Measurements from ENCODE around the gene SOBP. TPM values are rescaled to one million over a fixed set of nuclear protein-coding genes. Genes with fewer than 3 reads are reported as not detected.
"Not testable (repeated sequence)": the region's sequence is repeated elsewhere in the genome, so short reads cannot be mapped to it uniquely, and the experiment has no call there.

The SOBP gene
- total RNA-seq, 2 experiments from 2014 or later: 0.23 to 0.49 TPM

DNA sequence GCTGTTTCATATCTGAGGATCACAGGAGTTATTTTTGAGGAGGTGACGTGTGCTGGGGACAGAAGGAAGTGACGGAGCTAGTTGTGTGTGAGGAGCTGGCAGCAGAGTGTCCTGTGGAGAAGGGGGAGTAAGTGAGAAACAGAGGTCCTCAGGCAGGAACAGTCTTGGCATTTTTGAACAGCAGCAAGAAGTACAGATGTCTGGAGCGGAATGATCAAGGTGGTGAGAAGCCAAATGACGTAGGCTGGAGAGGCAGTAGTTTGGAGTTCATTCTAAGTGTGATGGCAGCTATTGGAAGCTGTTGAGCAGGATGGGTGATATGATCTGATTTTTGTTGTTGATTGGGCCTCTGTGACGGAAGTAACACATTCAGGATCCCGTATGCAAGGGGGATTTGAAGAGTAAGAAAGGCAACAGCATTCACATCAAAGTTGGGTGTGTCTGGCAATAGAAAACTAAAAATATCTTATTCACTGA is 52.3 kb downstream of the SOBP start:
- no peak for DNase-seq
- no peak for ATAC-seq
- no peaks in the 10 kb centered on the region for H3K9me3 Mint-ChIP-seq (ENCODE audit: low read depth)
- no peaks in the 10 kb centered on the region for H3K36me3 Mint-ChIP-seq (ENCODE audit: low read depth)
- CTCF ChIA-PET: no interaction called here
- H3K27me3 Mint-ChIP-seq: peaks cover 15% of the 10 kb centered on the region
- no peak overlapping the region for H3K4me3 Mint-ChIP-seq
- intact Hi-C loops (cut with DNase I, micrococcal nuclease): no loop called here
- no peaks in the 10 kb centered on the region for H3K4me1 Mint-ChIP-seq
- POLR2A ChIA-PET: no interaction called here
- H3K27ac Mint-ChIP-seq: no peak overlapping the region

GRCh38 chr6:107543088-107543487 is 53.2 kb downstream of the SOBP start:
- no peaks in the 10 kb centered on the region for H3K9me3 Mint-ChIP-seq (ENCODE audit: low read depth)
- peaks cover 15% of the 10 kb centered on the region for H3K27me3 Mint-ChIP-seq
- no peaks in the 10 kb centered on the region for H3K4me1 Mint-ChIP-seq
- ATAC-seq (no peak), DNase-seq (no peak)
- no peak overlapping the region for H3K27ac Mint-ChIP-seq
- no peaks in the 10 kb centered on the region for H3K36me3 Mint-ChIP-seq (ENCODE audit: low read depth)
- H3K4me3 Mint-ChIP-seq: no peak overlapping the region
- ChIA-PET POLR2A (no interaction called here), CTCF (no interaction called here)
- intact Hi-C loops (cut with DNase I, micrococcal nuclease): no loop called here

- CTCF ChIA-PET: interaction anchor here (0.6 kb wide), 1 partner anchor 37 kb away, joined by 3 read pairs; no protein-coding TSS in a partner anchor
- Mint-ChIP-seq H3K27ac (no peak overlapping the region), H3K4me1 (no peaks in the 10 kb centered on the region), H3K9me3 (ENCODE audit: low read depth) (no peaks in the 10 kb centered on the region), H3K27me3 (peaks cover 15% of the 10 kb centered on the region), H3K4me3 (no peak overlapping the region), H3K36me3 (ENCODE audit: low read depth) (no peaks in the 10 kb centered on the region)
- intact Hi-C loops (cut with DNase I, micrococcal nuclease): no loop called here
- DNase-seq: no peak
- no peak for ATAC-seq
- POLR2A ChIA-PET: no interaction called here
Measured at GRCh38 chr6:107543567-107543966, 53.6 kb downstream of the SOBP start.

- intact Hi-C loops (cut with DNase I, micrococcal nuclease): no loop called here
- no peaks in the 10 kb centered on the region for H3K4me1 Mint-ChIP-seq
- ATAC-seq (no peak), DNase-seq (no peak)
- H3K36me3 Mint-ChIP-seq (ENCODE audit: low read depth): no peaks in the 10 kb centered on the region
- H3K9me3 Mint-ChIP-seq (ENCODE audit: low read depth): no peaks in the 10 kb centered on the region
- H3K27ac Mint-ChIP-seq: no peak overlapping the region
- CTCF ChIA-PET: no interaction called here
- no peak overlapping the region for H3K4me3 Mint-ChIP-seq
- POLR2A ChIA-PET: no interaction called here
- peaks cover 10% of the 10 kb centered on the region for H3K27me3 Mint-ChIP-seq
Measured at GRCh38 chr6:107545763-107546162, 55.8 kb downstream of the SOBP start.

GRCh38 chr6:107546691-107547450 is 57.0 kb downstream of the SOBP start:
- POLR2A ChIA-PET: no interaction called here
- ATAC-seq: no peak
- no peak overlapping the region for H3K4me3 Mint-ChIP-seq

GRCh38 chr6:107547451-107547840 is 57.5 kb downstream of the SOBP start:
- CTCF ChIA-PET: no interaction called here
- ATAC-seq (no peak), DNase-seq (no peak)
- Mint-ChIP-seq H3K4me3 (no peak overlapping the region), H3K4me1 (no peaks in the 10 kb centered on the region), H3K9me3 (ENCODE audit: low read depth) (no peaks in the 10 kb centered on the region), H3K27ac (no peak overlapping the region), H3K36me3 (ENCODE audit: low read depth) (no peaks in the 10 kb centered on the region), H3K27me3 (peaks cover 5% of the 10 kb centered on the region)
- intact Hi-C loops (cut with DNase I, micrococcal nuclease): no loop called here
- POLR2A ChIA-PET: no interaction called here

More at GRCh38 chr6:107546691-107547450, 57.0 kb downstream of the SOBP start:
- Mint-ChIP-seq H3K36me3 (ENCODE audit: low read depth) (no peaks in the 10 kb centered on the region), H3K4me1 (no peaks in the 10 kb centered on the region), H3K27me3 (peaks cover 10% of the 10 kb centered on the region), H3K27ac (no peak overlapping the region), H3K9me3 (ENCODE audit: low read depth) (no peaks in the 10 kb centered on the region)
- intact Hi-C loops (cut with DNase I, micrococcal nuclease): no loop called here
- CTCF ChIA-PET: no interaction called here
- no peak for DNase-seq

- H3K27ac Mint-ChIP-seq: no peak overlapping the region
- H3K36me3 Mint-ChIP-seq (ENCODE audit: low read depth): no peaks in the 10 kb centered on the region
- H3K9me3 Mint-ChIP-seq (ENCODE audit: low read depth): no peaks in the 10 kb centered on the region
- ChIA-PET CTCF (interaction anchor here (1.2 kb wide), 1 partner anchor 35 kb away, joined by 3 read pairs; no protein-coding TSS in a partner anchor), POLR2A (no interaction called here)
- no peaks in the 10 kb centered on the region for H3K27me3 Mint-ChIP-seq
- no peak for DNase-seq
- H3K4me1 Mint-ChIP-seq: no peaks in the 10 kb centered on the region
- intact Hi-C loops (cut with DNase I, micrococcal nuclease): no loop called here
- ATAC-seq: no peak
- H3K4me3 Mint-ChIP-seq: no peak overlapping the region
Measured at GRCh38 chr6:107550241-107550840, 60.4 kb downstream of the SOBP start.

- no peak for DNase-seq
- intact Hi-C loops (cut with DNase I, micrococcal nuclease): no loop called here
- Mint-ChIP-seq H3K4me3 (no peak overlapping the region), H3K27ac (no peak overlapping the region), H3K27me3 (no peaks in the 10 kb centered on the region), H3K9me3 (ENCODE audit: low read depth) (no peaks in the 10 kb centered on the region), H3K36me3 (ENCODE audit: low read depth) (no peaks in the 10 kb centered on the region), H3K4me1 (no peaks in the 10 kb centered on the region)
- CTCF ChIA-PET: no interaction called here
- POLR2A ChIA-PET: no interaction called here
- ATAC-seq: no peak
Measured at GRCh38 chr6:107550906-107551305, 61.0 kb downstream of the SOBP start.

DNA sequence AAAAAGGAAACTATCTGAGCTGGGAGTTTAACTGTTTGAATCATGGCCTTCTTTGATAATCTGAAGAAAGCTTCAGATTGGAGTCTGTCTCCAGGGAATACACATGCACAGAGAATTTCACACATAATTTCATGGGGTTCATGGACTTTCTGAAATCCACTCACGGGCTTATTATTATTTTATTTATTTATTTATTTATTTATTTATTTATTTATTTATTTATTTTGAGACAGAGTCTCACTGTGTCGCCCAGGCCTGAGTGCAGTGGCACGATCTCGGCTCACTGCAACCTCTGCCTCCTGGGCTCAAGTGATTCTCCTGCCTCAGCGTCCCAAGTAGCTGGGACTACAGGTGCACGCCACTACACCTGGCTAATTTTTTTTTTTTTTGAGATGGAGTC is 63.2 kb downstream of the SOBP start:
- H3K4me1 Mint-ChIP-seq; H3K36me3 Mint-ChIP-seq (ENCODE audit: low read depth); H3K27ac Mint-ChIP-seq; H3K9me3 Mint-ChIP-seq (ENCODE audit: low read depth); DNase-seq; H3K4me3 Mint-ChIP-seq; H3K27me3 Mint-ChIP-seq; CTCF ChIA-PET; POLR2A ChIA-PET; ATAC-seq; intact Hi-C loops (cut with DNase I, micrococcal nuclease): not testable (repeated sequence)

GRCh38 chr6:107554326-107554725 is 64.4 kb downstream of the SOBP start:
- Mint-ChIP-seq H3K4me3 (no peak overlapping the region), H3K9me3 (ENCODE audit: low read depth) (no peaks in the 10 kb centered on the region), H3K27me3 (no peaks in the 10 kb centered on the region), H3K36me3 (ENCODE audit: low read depth) (no peaks in the 10 kb centered on the region), H3K27ac (no peak overlapping the region), H3K4me1 (no peaks in the 10 kb centered on the region)
- intact Hi-C loops (cut with DNase I, micrococcal nuclease): no loop called here
- ATAC-seq (no peak), DNase-seq (no peak)
- POLR2A ChIA-PET: no interaction called here
- CTCF ChIA-PET: no interaction called here

DNA sequence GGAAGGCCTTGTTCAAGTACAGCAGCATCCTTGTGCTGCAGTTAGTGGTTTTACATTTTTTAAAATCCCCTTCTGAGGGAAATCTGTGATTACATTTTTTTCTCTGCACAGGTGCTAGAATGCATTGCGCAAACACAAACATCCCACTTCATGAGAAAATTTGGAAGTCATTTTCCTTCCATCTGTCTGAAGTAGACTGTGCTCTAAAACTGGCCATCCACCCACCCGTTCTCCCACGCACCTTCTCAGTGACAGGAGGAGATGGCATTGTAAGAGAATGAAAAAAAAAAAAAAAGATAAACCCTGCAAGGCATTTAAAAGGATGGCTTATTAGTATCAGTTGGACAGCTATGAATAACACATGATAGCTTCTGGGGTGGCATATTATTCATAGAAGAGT is 65.0 kb downstream of the SOBP start:
- Mint-ChIP-seq H3K4me1 (no peaks in the 10 kb centered on the region), H3K27ac (no peak overlapping the region), H3K36me3 (ENCODE audit: low read depth) (no peaks in the 10 kb centered on the region), H3K27me3 (peaks cover under 1% of the 10 kb centered on the region), H3K4me3 (no peak overlapping the region), H3K9me3 (ENCODE audit: low read depth) (no peaks in the 10 kb centered on the region)
- intact Hi-C loops (cut with DNase I, micrococcal nuclease): no loop called here
- ChIA-PET CTCF (no interaction called here), POLR2A (no interaction called here)
- no peak for DNase-seq
- no peak for ATAC-seq

DNA sequence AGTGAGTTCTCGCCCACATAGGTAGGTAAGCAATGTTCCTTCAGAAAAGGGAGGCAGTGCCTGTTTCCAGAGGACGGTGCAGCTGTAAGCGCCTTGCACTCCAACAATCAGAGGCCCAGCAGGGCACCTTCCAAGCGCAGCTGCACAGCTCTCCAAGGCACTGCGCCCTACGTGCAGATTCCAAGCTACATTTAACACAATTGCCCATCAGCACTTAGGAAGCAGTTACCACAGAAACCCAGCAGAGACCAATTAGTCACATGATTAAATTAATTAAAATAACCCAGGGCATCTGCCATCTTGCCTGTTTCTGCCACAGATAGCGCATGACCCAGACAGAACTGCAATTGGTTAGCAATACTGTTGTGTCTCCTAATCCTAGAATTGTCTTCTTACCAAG is 65.5 kb downstream of the SOBP start:
- ATAC-seq (no peak), DNase-seq (no peak)
- POLR2A ChIA-PET: no interaction called here
- H3K9me3 Mint-ChIP-seq (ENCODE audit: low read depth): no peaks in the 10 kb centered on the region
- H3K4me3 Mint-ChIP-seq: no peak overlapping the region
- H3K36me3 Mint-ChIP-seq (ENCODE audit: low read depth): no peaks in the 10 kb centered on the region
- H3K27me3 Mint-ChIP-seq: peaks cover 5% of the 10 kb centered on the region
- intact Hi-C loops (cut with DNase I, micrococcal nuclease): no loop called here
- H3K4me1 Mint-ChIP-seq: no peaks in the 10 kb centered on the region
- no peak overlapping the region for H3K27ac Mint-ChIP-seq
- CTCF ChIA-PET: no interaction called here
